Left forelimb (tissue), 1 donor: Measurements from ENCODE around the gene TREML1.
"Not testable (repeated sequence)": the region's sequence is repeated elsewhere in the genome, so short reads cannot be mapped to it uniquely, and the experiment has no call there.

Source experiments
- DNase-seq: peaks from one replicate; pipeline ENCODE4 v3.0.0-alpha.2; 2018; ENCODE audit warnings: low spot score

TREML1 gene

GRCh38 chr6:41147917-41148316 lies 6.2 kb downstream of the TREML1 start:
- DNase-seq, result no peak

GRCh38 chr6:41136911-41137310 lies 17.2 kb downstream of the TREML1 start:
- no peak for DNase-seq

- DNase-seq, result no peak
Measured at GRCh38 chr6:41135062-41135832, 18.9 kb downstream of the TREML1 start.

GRCh38 chr6:41132254-41132653 lies 21.9 kb downstream of the TREML1 start:
- DNase-seq, result no peak

- no peak for DNase-seq
Measured at GRCh38 chr6:41125282-41125681, 28.9 kb downstream of the TREML1 start.

- DNase-seq, result no peak
Measured at GRCh38 chr6:41122918-41123317, 31.2 kb downstream of the TREML1 start.

- DNase-seq, result no peak
Measured at GRCh38 chr6:41122373-41122772, 31.8 kb downstream of the TREML1 start.

- no peak for DNase-seq
Measured at GRCh38 chr6:41120058-41120457, 34.1 kb downstream of the TREML1 start.

- DNase-seq, result no peak
Measured at GRCh38 chr6:41119508-41119907, 34.6 kb downstream of the TREML1 start.

- DNase-seq, result not testable (repeated sequence)
Measured at GRCh38 chr6:41115027-41115426, 39.1 kb downstream of the TREML1 start.

GRCh38 chr6:41111017-41111416 lies 43.1 kb downstream of the TREML1 start:
- DNase-seq, result no peak

GRCh38 chr6:41103847-41104246 lies 50.3 kb downstream of the TREML1 start:
- DNase-seq, result no peak

- no peak for DNase-seq
Measured at GRCh38 chr6:41100871-41101287, 53.3 kb downstream of the TREML1 start.
